Limb (tissue), 2 donors: Measurements from ENCODE around the gene OR2T5.
"Not testable (repeated sequence)": the region's sequence is repeated elsewhere in the genome, so short reads cannot be mapped to it uniquely, and the experiment has no call there.

ENCODE experiments used
- DNase-seq, 2 donors: peaks; one replicate each; pipeline ENCODE4 v3.0.0-alpha.2; 2016; ENCODE audit errors: extremely low spot score in 2 of 2

The OR2T5 gene

DNA sequence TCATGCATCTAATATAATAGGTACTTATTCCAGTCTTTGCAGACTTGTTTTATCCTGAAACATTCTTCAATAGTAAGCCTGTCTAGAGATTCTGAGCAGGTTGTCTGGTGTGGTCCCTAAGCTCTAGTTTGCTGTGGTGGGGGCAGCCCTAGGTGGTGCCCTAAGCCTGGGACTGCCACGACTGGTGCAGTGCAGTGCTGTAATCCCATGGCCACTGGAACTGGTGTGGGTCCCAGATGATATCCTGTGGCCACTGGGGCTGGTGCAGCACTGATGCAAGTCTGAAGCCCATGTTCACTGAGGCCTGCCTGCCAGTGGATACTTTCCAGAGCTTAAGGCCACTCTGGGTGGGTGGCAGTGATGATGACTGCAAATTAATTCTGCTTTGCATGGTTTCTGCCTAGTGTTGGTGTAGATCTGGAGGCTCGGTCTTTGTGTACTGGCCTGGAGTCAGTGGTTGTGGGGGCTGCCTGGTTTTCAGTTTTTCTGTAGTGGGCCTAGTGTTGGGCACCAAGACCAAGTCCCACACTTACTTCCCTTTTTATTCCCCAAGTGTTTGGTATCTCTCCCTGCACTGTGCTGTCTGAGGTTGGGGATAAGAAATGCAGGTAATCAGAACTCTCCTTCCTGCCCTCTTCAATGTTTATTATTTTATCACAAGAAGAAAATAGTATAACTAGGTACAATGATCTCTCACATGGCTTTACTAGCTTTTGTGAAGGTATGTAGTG is 12.1 kb downstream of the OR2T5 start:
- DNase-seq: not testable (repeated sequence)

DNA sequence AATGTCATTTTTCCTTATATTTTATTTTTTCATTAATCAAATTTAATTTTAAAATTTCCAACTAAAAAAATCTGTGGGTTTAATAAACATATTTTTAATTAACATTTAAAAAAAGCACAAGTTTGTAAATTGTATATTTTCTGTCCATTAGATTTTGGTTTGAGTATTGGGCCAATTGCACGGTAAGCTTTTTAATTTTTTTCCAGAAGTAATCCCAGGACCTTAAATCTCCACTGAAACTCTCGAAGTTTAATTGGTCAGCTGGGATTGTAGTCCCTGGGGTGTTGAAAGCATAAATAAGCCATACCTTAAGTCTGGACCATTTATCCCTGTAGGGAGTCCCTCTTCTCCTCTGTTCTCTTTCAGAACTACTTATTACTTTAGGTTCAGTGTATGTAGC is 19.4 kb downstream of the OR2T5 start, which contains the start of gene OR2G6:
Gene OR2G6, plus strand, starts transcription at position 301 of the 400 bp plus-strand sequence. CDS start 13,574 bp downstream, outside the sequence.
- not testable (repeated sequence) for DNase-seq

DNA sequence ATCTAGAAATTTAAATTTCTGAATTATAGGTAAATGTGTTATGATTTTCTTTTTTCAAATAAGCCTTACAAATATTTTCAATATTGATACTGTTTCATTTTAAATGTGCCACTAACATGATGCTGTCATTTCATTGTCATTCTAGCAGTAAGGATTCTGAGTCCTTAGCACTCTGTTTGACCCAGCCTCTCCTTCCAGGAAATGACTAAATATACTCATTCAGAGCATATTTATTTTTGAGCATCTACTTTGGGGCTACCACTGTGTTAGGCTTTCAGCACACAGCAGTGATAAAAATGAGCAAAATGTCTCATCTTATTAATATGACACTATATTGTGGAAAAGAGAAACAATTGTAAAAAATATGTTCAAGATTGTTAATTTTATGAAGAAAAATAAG is 21.8 kb downstream of the OR2T5 start:
- not testable (repeated sequence) for DNase-seq

DNA sequence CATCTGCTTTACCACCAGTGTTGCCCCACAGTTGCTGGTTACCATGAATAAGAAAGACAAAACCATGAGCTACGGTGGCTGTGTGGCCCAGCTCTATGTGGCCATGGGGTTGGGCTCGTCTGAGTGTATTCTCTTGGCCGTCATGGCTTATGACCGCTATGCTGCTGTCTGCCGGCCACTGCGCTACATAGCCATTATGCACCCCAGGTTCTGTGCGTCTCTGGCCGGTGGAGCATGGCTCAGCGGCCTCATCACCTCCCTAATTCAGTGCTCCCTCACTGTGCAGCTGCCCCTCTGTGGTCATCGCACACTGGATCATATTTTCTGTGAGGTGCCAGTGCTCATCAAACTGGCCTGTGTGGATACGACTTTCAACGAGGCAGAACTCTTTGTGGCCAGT is 33.5 kb downstream of the OR2T5 start:
- no peak for DNase-seq

DNA sequence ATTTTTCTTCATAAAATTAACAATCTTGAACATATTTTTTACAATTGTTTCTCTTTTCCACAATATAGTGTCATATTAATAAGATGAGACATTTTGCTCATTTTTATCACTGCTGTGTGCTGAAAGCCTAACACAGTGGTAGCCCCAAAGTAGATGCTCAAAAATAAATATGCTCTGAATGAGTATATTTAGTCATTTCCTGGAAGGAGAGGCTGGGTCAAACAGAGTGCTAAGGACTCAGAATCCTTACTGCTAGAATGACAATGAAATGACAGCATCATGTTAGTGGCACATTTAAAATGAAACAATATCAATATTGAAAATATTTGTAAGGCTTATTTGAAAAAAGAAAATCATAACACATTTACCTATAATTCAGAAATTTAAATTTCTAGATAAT is 49.1 kb downstream of the OR2T5 start:
- not testable (repeated sequence) for DNase-seq
